Fibroblast of pulmonary artery (primary cell): ENCODE results near the gene ADAMTS2.
A peak's percentile ranks its signal among the peaks of the same experiment; 100 is the strongest.
"Not testable (repeated sequence)": the region's sequence is repeated elsewhere in the genome, so short reads cannot be mapped to it uniquely, and the experiment has no call there.

Experiments used
- DNase-seq: peaks from one replicate; pipeline ENCODE4 v3.0.0-alpha.2; 2010; ENCODE audit warnings: low read depth
- H3K4me3 ChIP-seq: replicated peaks from 2 replicates; pipeline ENCODE4 v1.5.1; 2011; ENCODE audit warnings: low read depth, mild to moderate bottlenecking, control low read depth, low read length, moderate library complexity
- CTCF ChIP-seq: IDR thresholded peaks from 2 replicates; pipeline ENCODE4 v1.5.1; 2011; ENCODE audit warnings: mild to moderate bottlenecking, control low read depth, low read length, inconsistent platforms; ENCODE audit errors: missing control alignments

The ADAMTS2 gene

GRCh38 chr5:179221196-179221876 lies 123.9 kb downstream of the ADAMTS2 start:
- DNase-seq, result no peak
- no peak overlapping the region for H3K4me3 ChIP-seq
- no peak for TF ChIP-seq CTCF

- DNase-seq, result no peak
- no peak overlapping the region for H3K4me3 ChIP-seq
- TF ChIP-seq CTCF, result no peak
These were observed 124.5 kb downstream of the ADAMTS2 start for GRCh38 chr5:179220716-179221115.

- no peak for TF ChIP-seq CTCF
- DNase-seq, result no peak
- no peak overlapping the region for H3K4me3 ChIP-seq
These were observed 125.3 kb downstream of the ADAMTS2 start for GRCh38 chr5:179219661-179220620.

GRCh38 chr5:179218943-179219330 lies 126.3 kb downstream of the ADAMTS2 start:
- no peak for DNase-seq
- TF ChIP-seq CTCF, result no peak
- H3K4me3 ChIP-seq, result no peak overlapping the region

GRCh38 chr5:179217956-179218942 lies 127.0 kb downstream of the ADAMTS2 start:
- no peak overlapping the region for H3K4me3 ChIP-seq
- TF ChIP-seq CTCF, result no peak
- no peak for DNase-seq

GRCh38 chr5:179217356-179217755 lies 127.9 kb downstream of the ADAMTS2 start:
- no peak for TF ChIP-seq CTCF
- DNase-seq, result peak; percentile 35
- H3K4me3 ChIP-seq, result no peak overlapping the region

- H3K4me3 ChIP-seq, DNase-seq: not testable (repeated sequence)
These were observed 128.9 kb downstream of the ADAMTS2 start for GRCh38 chr5:179216381-179216780.
